ENCODE data around the gene B3GLCT. TPM values are rescaled to one million over a fixed set of nuclear protein-coding genes. Genes with fewer than 3 reads are reported as not detected.

The B3GLCT gene
- 6.1 and 6.6 TPM in 2 replicates for total RNA-seq

DNA sequence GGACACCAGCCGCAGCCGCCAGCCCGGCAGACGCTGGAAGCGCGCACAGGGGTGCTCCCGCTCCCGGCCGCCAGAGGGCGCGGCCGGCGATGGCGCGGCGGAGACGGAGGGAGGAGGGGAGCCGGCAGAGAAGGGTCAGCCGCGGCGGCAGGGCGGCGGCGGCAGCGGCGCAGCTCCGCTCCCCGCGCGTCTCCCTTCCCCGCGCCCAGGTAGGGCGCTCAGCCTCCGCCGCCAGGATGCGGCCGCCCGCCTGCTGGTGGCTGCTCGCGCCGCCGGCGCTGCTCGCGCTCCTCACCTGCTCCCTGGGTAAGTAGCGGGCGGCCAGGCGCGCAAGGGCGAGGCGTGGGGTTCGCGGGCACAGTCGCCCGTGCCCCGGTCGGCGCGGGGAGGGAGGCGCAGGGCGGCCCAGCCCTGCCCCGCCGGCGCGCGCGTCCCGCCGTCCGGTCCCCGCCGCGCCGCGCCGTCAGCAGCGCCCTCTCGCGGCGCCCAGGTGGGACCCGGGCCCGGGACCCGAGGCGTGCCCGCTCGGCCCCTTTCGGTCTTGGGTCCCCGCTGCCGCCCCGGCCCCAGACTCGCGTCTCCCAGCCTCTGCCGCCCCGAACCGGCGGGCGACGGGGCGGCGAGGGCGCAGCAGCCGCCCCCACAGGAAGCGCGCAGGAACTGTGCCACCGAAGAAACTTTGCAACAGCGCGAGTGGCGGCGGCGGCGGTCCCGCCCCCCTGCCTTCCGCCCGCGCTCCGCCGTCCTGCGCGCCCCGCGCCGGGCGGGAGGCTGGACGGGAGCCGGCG, at the start of gene B3GLCT:
Gene B3GLCT, plus strand, starts transcription at position 127 of the 788 bp plus-strand sequence. Its CDS starts 110 bp downstream, at position 237.

DNA sequence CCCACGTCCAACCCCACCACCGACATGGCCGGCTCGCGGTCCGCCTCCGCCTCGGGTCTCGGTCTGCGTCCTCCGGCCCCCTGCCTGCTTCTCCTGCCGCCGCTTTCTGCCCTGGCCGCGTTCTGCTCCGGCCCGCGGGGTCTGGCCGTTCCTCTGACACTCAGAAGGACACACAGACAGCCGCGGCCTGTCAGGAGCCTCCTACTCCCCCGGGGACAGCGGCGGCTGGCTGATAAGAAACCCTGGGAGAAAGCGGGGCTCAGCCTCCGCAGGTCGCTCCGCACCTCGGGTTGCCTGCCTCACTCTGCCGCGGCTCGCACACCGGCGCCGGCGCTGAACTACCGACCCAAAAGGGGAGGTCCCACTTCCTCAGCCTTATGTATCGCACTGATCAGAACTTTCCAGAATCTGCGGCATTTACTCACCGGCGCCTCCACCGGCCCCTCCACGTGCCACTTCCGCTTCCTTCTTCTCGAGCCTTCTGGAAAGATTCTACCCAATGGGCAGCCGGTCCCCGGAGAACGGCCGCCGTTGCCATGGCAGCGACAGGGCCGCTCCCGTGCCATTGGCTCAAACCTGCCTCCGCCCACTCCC, 38.1 kb upstream of the B3GLCT start, which contains the start of gene HSPH1:
Gene HSPH1, minus strand, starts transcription at position 348 of the 594 bp plus-strand sequence. Its CDS starts 322 bp downstream, at position 26.

Other genes with a start within 250 kb of the B3GLCT start
- 22.2 and 28.4 TPM in 2 replicates for gene HSPH1, start 38.1 kb upstream of the B3GLCT start, total RNA-seq